Epithelial cell of proximal tubule (primary cell): Measurements from ENCODE around the gene LRRC32. TPM values are rescaled to one million over a fixed set of nuclear protein-coding genes. Genes with fewer than 3 reads are reported as not detected.
A peak's percentile ranks its signal among the peaks of the same experiment; 100 is the strongest.

ENCODE experiments used
- DNase-seq: peaks from one replicate; pipeline ENCODE4 v3.0.0-alpha.2; 2011; ENCODE audit warnings: low read depth
- H3K4me3 ChIP-seq: 2 replicates; pipeline ENCODE4 v1.5.1; 2011; ENCODE audit warnings: low read depth, mild to moderate bottlenecking, low read length
- CTCF ChIP-seq: conservative IDR thresholded peaks from 2 replicates; pipeline ENCODE4 v1.5.1; 2012; ENCODE audit warnings: low read depth, mild to moderate bottlenecking, low read length
- total RNA-seq: library from RNA; depleted of rRNA; stranded (reverse); fragments of >200 nt; gene quantifications from 2 replicates; pipeline ENCODE4 v1.2.3, GENCODE V29; 2015

The LRRC32 gene
- total RNA-seq, 1 donor from 2014 or later = 0.29 TPM

GRCh38 chr11:76685237-76685636 lies 14.7 kb upstream of the LRRC32 start:
- no peak overlapping the region for H3K4me3 ChIP-seq
- TF ChIP-seq CTCF = no peak
- no peak for DNase-seq

GRCh38 chr11:76684516-76684915 lies 14.0 kb upstream of the LRRC32 start:
- DNase-seq = no peak
- no peak for TF ChIP-seq CTCF
- H3K4me3 ChIP-seq = no peak overlapping the region

- no peak for DNase-seq
- H3K4me3 ChIP-seq = no peak overlapping the region
- TF ChIP-seq CTCF = no peak
Observed at GRCh38 chr11:76683161-76684095, 12.9 kb upstream of the LRRC32 start.

GRCh38 chr11:76682684-76683083 lies 12.1 kb upstream of the LRRC32 start:
- no peak for DNase-seq
- H3K4me3 ChIP-seq = no peak overlapping the region
- TF ChIP-seq CTCF = no peak

GRCh38 chr11:76682106-76682505 lies 11.6 kb upstream of the LRRC32 start:
- DNase-seq = no peak
- no peak overlapping the region for H3K4me3 ChIP-seq
- TF ChIP-seq CTCF = no peak

GRCh38 chr11:76680518-76681425 lies 10.2 kb upstream of the LRRC32 start:
- H3K4me3 ChIP-seq = no peak overlapping the region
- TF ChIP-seq CTCF = peak; percentile 90
- DNase-seq = no peak
